Hypothalamus (tissue), 51 donors: Measurements from ENCODE around the gene ATP13A3.
"Not testable (repeated sequence)": the region's sequence is repeated elsewhere in the genome, so short reads cannot be mapped to it uniquely, and the experiment has no call there.

Source experiments
- DNase-seq, 51 donors: peaks; one replicate each; lab custom pipeline; 2025; lab: John Stamatoyannopoulos, UW

The ATP13A3 gene

GRCh38 chr3:194486540-194487288 is at the start of gene ATP13A3:
ATP13A3 (minus strand) TSS chr3:194487002; CDS start chr3:194462190, 24,812 bp downstream.
- peak; percentile 47 to 94 (median 84) for DNase-seq

- not testable (repeated sequence) for DNase-seq
Observed at GRCh38 chr3:194535199-194535598, 48.4 kb upstream of the ATP13A3 start.

GRCh38 chr3:194534243-194534642 is 47.4 kb upstream of the ATP13A3 start:
- DNase-seq: no peak

GRCh38 chr3:194532591-194532990 is 45.8 kb upstream of the ATP13A3 start:
- DNase-seq: no peak

DNA sequence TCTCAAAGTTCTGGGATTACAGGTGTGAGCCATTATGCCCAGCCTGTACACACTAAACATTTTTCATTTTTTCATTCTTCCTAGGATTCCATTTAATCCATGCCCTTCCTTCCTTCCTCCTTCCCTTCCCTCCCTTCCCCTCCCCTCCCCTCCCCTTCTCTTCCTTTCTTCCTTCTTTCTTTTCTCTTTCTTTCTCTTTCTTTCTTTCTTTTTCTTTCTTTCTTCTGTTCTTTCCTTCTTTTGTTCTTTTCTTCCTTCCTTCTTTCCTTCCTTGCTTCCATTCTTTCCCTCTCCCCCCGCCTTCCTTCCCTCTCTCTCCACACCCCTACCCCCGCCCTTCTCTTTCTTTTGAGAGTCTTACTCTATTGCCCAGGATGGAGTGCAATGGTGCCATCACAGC is 40.9 kb upstream of the ATP13A3 start:
- DNase-seq: no peak

GRCh38 chr3:194526164-194526563 is 39.4 kb upstream of the ATP13A3 start:
- no peak for DNase-seq

GRCh38 chr3:194522579-194523046 is 35.8 kb upstream of the ATP13A3 start:
- no peak for DNase-seq

DNA sequence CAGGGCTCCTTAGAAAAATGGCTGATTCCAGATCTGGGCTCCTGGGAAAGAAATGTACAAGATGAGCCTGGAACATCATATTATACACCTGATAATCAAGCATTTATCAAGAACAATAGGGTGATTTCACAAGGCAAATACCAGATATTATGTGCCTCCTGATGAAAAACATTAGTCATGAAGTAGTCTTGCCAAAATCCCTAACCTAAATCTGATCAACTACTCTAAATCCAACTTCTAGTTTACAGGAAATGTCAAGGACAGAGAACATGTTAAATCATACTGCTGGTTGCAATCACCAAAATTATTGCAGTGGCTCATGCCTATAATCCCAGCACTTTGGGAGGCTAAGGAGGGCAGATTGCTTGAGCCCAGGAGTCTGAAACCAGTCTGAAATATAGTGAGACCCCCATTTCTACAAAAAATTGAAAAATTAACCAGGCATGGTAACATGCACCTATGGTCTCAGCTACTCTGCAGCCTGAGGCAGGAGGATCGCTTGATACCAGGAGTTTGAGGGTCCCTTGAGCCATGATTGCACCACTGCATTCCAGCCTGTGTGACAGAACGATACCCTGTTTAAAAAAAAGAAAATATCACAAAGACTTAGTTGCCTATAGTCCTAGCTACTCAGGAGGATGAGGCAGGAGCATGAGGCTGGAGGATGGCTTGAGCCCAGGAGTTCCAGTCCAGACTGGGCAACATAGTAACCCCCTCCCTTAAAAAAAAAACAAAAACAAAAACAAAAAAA is 34.9 kb upstream of the ATP13A3 start:
- DNase-seq: no peak

DNA sequence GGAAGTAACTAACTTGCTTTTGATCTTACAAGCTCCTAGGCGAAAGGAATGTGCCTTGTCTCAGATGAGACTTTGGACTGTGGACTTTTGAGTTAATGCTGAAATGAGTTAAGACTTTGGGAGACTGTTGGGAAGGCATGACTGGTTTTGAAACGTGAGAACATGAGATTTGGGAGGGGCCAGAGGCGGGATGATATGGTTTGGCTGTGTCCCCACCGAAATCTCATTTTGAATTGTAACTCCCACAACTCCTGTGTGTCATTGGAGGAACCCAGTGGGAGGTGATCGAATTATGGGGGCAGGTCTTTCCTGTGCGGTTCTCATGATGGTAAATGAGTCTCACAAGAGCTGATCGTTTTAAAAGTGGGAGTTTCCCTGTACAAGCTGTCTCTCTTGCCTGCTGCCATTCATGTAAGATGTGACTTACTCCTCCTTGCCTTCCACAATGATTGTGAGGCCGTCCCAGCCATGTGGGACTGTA is 33.9 kb upstream of the ATP13A3 start:
- peak in 1 of 51 donors; percentile 33 for DNase-seq

DNA sequence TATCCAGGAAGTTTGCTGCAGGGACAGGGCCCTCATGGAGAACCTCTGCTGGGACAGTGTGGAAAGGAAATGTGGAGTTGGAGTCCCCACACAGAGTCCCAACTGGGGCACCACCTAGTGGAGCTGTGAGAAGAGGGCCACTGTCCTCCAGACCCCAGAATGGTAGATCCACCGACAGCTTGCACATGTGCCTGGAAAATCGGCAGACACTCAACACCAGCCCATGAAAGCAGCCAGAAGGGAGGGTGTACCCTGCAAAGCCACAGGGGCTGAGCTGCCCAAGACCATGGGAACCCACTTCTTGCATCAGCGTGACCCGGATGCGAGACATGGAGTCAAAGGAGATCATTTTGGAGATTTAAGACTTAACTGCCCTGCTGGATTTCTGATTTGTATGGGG is 33.4 kb upstream of the ATP13A3 start:
- DNase-seq: peak in 1 of 51 donors; percentile 5

- no peak for DNase-seq
Observed at GRCh38 chr3:194518652-194519051, 31.9 kb upstream of the ATP13A3 start.

- DNase-seq: no peak
Observed at GRCh38 chr3:194517333-194517732, 30.5 kb upstream of the ATP13A3 start.

DNA sequence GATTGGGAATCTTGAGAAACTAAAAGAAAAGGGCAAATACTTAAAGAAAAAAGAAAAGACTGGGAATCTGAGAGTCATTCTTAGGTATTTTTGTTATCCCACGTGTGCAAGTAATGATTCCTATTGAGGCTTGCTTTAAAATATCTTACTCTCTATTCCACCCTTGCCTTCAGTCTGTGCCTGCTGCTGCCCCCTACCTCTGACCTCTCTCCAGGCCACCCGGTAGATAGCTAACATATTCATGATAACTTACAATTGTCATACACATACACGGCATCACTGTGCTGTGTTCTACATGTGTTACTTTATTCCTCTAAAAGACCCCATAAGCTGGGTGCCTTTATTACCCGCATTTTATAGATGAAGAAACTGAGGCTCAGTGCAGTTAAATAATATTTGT is 27.8 kb upstream of the ATP13A3 start:
- no peak for DNase-seq

- no peak for DNase-seq
Observed at GRCh38 chr3:194512895-194513601, 26.2 kb upstream of the ATP13A3 start.

DNA sequence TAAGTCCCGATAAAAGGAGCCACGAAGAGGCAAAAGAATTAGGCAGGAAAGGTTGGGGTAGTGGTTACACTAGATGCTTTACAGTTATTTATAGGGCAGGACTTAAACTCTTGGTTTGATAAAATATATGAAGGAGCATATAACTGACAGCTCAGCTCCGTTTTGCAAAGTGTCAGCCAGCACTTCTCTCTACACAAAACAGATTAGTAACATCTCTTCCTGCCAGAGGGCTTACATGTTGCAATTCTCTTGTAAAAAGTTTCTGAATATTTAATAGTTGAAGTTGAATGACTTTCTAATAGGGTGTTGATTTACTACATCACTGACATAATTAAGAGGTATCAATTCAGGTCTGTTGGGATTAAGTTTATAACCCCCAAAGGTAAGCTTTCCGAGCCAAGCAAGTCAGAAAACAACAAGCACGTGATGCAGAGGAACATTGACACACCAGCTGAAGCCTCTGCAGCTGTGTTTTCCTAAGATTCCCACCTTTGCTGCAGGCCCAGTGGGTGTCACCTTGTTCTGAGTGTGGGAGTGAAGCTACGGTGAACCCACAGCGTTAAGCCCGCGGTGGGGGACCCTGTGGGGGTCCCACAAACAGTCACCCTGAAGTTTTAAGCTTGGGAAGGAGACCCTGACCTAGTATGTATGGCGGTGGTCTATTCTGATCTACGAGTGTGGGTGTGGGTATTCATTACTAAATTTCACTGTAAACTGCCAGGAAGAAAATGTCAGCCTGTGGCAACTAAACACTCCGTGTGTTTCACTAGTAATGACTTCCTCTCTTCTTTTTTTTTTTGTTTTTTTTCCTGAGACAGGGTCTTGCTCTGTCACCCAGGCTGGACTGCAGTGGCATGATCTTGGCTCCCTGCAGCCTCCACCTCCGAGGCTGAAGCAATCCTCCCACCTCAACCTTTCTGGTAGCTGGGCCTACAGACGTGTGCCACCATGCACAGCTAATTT is 22.0 kb upstream of the ATP13A3 start:
- no peak for DNase-seq

- DNase-seq: no peak
Observed at GRCh38 chr3:194507571-194507970, 20.8 kb upstream of the ATP13A3 start.

DNA sequence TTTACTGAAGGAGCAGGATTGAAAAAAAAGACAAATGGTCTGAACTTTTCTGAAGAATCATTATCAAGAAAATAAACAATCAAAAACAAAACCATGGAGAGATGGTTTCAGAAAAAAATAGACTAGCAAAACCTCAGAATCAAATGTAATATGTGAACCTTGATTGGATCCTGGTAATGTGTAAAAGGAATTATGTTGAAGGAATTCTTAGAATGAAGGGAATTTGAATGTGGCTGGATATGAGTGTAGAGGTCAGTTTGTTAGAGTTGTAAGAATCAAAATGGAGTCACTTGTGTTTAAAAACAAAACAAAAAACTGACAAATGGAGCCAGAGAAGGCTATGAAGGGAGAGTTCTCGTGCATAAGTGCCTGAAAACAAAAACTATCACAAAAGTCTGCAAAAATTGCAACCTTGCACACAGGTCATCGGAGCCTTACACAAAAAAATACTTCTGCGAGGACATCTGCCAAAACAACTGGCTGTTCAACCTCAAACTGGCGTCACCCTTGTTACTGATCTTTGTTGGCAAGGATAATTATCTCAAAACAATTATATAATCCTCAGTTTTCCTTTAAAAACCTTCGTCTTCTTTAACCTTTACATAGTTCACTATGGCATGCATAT is 19.1 kb upstream of the ATP13A3 start:
- DNase-seq: no peak

GRCh38 chr3:194504861-194505260 is 18.1 kb upstream of the ATP13A3 start:
- no peak for DNase-seq

- no peak for DNase-seq
Observed at GRCh38 chr3:194504146-194504545, 17.3 kb upstream of the ATP13A3 start.
